GM12872 (cell line): ENCODE data around the gene DSG3.

Experiments
- CTCF ChIP-seq: IDR thresholded peaks from 3 replicates; pipeline ENCODE4 v1.5.1; 2011; ENCODE audit warnings: low read depth, mild to moderate bottlenecking, low read length, moderate library complexity; ENCODE audit not compliant: insufficient read depth

The DSG3 gene

GRCh38 chr18:31407649-31408048, 39.9 kb upstream of the DSG3 start:
- TF ChIP-seq CTCF, result no peak

- TF ChIP-seq CTCF, result no peak
These were observed 38.3 kb upstream of the DSG3 start for GRCh38 chr18:31409276-31409675.

GRCh38 chr18:31410716-31411483, 36.6 kb upstream of the DSG3 start:
- TF ChIP-seq CTCF, result no peak

- TF ChIP-seq CTCF, result no peak
These were observed 34.4 kb upstream of the DSG3 start for GRCh38 chr18:31413137-31413536.

GRCh38 chr18:31417850-31418249, 29.7 kb upstream of the DSG3 start:
- TF ChIP-seq CTCF, result no peak

GRCh38 chr18:31419457-31419932, 28.0 kb upstream of the DSG3 start:
- TF ChIP-seq CTCF, result no peak

- TF ChIP-seq CTCF, result no peak
These were observed 27.5 kb upstream of the DSG3 start for GRCh38 chr18:31420032-31420431.
